ENCODE results near the gene MEGF10.
"Not testable (repeated sequence)": the region's sequence is repeated elsewhere in the genome, so short reads cannot be mapped to it uniquely, and the experiment has no call there.

MEGF10 gene

GRCh38 chr5:127298656-127299055, 8.1 kb downstream of the MEGF10 start:
- no peak for DNase-seq

DNA sequence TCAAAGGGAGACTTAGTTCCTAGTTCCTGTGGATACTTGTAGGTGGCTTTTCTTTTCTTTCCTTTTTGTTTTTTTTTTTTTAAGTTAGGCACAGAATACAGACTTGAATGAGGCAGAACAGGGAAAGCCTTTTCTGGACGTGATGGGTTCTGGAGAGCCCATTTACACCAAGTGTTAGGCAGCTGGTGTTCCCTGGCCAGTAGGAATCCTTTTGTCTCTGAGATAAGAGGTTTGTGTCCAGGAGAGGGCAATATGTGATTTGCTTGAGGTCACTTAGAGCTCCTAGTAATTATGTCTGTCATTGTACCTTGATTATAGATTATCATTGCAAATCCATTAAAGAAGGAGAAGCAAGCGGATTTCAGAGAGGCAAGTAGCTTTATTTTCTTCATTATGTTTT, 9.1 kb downstream of the MEGF10 start:
- no peak for DNase-seq

- DNase-seq = no peak
Measured at GRCh38 chr5:127302509-127302908, 11.9 kb downstream of the MEGF10 start.

DNA sequence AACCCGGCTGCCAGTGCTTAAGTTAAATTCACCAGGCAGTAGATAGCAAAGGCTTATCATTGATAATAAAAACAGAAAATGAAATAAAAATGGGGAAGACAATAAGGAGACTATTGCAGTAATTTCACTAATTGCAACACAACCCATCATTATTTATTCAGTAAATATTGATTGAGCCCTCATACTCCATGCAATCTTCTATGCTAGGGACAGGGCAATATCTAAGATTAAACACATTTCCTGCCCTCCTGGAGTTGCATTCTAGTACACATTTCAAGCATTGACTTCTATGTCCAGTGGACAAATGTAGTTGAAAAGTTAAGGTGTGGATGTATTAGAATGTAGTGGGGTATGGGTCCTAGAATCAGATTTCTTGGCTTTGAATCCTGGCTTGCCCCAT, 12.8 kb downstream of the MEGF10 start:
- no peak for DNase-seq

DNA sequence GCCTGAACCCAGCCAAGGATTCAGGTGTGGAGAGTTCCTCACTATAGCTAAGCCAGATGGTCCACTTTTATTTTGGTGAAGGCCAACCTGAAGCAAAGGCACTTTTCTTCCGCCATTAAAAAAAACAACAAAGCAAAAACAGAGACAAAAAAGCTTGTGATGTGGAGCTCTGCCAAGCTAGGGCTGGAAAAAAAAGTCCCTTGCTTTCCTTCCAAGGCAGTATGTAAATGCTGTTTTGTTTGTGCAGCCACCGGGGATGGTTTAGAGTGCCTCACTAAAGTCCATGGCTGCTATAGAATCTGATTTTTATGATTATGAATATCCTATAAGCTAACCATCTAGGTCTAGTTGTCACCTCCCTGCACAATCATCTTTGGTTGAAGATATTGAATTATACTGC, 14.9 kb downstream of the MEGF10 start:
- DNase-seq = no peak

DNA sequence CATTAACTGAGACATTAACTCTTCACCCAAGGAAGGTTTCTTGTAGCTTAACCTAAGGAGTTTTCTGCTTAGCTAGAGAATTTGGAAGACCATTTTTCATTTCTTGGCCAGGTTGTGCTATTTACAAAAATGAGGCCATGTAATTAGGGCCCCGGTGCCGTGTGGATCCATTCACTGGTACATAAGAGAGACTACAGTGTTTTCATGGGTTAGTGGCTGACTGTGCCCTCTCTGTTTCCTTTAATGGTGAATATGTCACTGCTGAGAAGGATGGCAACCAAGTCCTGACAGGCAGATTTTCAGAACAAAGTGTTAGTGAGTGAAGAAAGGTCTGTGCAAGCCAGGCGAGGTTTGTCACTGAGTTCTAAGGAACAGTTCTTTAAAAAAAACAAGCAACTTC, 15.4 kb downstream of the MEGF10 start:
- DNase-seq = no peak

DNA sequence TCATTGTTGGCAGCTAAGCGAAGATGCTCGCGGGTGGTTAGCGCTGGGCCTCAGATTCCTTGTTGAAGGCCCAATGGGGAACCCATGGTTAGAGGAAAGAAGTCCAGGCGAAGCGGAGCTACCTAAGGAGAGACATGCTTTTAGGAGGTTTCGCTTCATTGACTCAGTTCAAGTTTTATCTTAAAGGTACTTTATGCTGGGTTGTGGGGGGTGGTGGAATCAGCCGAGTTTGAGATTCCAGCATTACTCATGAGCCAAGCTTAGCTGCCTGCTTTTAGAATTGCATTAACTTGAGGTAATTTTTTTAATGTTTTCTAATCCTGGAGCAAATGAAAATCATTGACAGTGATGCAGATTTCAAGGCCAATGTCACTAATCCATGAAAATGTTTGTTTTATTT, 16.1 kb downstream of the MEGF10 start:
- no peak for DNase-seq

DNA sequence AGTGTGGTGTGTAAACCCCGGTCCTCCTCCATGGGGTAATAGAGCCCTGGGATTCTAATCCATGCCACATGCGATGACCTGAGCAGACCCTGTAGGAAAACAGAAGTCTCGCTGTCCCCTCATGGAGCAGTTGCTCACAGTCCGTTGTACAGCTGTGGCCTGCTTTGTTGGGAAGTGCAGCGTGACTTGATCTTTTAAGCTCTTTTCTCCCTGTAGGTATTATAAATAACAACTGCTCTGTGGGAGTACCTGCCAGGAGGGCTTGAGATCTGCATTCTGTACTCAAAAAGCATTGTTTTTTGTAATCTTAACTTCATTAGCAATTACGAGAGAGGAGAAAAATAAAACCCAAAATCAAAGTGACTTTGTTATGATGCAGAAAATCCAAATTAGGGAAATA, 17.3 kb downstream of the MEGF10 start:
- no peak for DNase-seq

GRCh38 chr5:127308325-127308724, 17.7 kb downstream of the MEGF10 start:
- not testable (repeated sequence) for DNase-seq

- no peak for DNase-seq
Measured at GRCh38 chr5:127308945-127309344, 18.3 kb downstream of the MEGF10 start.

DNA sequence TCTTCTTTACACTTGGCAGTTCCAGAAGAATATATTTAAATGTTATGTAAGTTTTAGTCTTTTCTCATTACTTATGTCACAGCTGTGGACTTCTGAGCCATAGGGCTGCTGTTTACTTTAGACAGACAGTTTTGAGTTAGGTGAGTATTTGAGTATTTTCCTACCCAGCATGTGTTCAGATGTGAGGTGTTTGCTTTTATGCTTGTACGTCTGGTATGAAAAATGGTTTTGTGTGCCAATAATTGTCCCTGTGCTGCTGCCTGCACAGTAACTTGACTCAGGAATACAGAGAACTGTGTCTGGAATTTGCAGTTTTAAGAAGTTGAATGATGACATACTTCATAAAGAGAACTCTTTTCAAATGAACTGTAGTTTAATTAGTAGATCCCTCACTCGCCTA, 20.8 kb downstream of the MEGF10 start:
- DNase-seq = no peak

DNA sequence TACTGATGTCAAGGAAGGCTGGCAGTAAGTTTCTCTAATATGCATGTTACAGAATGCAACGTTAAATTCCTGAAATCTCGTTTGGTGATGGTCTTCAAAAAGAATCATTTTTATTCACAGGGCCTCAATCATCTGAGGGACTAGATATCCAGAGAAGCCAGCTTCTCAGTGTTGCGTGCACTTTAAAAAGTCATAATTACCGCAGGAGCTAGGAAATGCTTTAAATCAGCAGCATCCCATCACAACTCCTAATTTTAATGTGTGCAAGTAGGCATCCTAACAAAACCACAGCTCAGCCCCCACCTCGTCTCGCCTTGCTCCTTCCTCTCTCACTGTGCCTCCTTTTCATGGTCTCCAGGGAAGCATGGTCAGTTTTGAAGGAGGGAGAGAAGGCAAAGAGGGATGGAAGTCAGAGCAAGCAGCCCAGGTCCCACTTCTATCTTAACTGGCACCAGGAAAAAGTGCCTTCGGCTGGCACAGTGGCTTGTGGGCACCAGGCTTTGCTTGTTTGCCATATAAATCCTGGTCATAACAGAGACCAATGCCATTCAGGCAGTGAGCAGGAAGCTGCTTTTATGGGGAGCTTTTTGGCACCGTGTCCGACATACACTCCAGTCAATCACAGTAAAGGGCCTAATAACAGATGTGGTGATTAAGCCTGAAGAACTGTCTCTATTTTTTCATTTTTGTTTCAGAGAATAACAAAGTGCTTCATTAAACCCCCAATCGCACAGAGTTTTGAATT, 21.4 kb downstream of the MEGF10 start:
- no peak for DNase-seq

DNA sequence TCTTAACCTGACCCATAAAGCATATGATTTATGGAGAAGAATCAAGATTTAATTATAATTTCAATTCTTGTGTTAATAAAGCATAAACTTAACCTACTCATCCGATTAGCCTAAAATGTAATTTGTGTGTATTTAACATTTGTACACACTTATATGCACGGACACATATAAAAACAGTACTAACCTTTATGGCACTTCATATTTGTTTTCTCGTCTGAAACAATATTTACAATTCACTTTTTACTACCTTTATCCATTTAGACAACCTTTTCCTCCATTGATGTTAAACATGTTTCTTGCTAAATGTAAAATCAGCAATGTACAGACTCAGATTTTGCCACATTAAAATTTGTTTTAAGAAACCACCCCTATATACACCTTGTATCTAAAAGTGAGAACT, 22.8 kb downstream of the MEGF10 start:
- DNase-seq = no peak

GRCh38 chr5:127313847-127314473, 23.4 kb downstream of the MEGF10 start:
- no peak for DNase-seq

DNA sequence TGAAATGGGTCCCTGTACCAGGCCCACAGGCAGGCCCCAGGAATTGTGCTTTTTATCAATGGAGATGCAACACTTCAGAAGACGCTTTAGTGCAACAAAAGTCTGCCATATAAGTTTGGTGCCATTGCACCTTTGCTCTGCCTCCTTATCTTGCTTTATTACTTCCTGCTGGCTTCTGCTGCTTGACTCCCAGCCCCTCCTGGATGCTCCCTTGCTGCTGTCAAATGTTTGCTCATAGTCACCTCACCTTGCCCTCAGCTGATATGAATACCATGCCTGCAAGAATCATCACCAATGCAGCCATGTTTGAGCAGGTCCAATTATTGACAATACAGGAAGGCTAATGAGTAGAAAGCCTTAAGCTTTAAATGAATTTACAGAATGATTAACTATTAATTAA, 25.4 kb downstream of the MEGF10 start:
- DNase-seq = no peak

DNA sequence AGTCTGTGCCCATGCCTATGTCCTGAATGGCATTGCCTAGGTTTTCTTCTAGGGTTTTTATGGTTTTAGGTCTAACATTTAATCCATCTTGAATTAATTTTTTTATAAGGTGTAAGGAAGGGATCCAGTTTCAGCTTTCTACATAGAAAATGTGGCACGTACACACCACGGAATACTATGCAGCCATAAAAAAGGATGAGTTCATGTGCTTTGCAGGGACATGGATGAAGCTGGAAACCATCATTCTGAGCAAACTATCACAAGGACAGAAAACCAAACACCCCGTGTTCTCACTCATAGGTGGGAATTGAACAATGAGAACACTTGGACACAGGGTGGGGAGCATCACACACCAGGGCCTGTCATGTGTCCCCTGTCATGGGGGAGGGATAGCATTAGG, 26.8 kb downstream of the MEGF10 start:
- DNase-seq = not testable (repeated sequence)

GRCh38 chr5:127320032-127320965, 29.7 kb downstream of the MEGF10 start:
- DNase-seq = no peak

DNA sequence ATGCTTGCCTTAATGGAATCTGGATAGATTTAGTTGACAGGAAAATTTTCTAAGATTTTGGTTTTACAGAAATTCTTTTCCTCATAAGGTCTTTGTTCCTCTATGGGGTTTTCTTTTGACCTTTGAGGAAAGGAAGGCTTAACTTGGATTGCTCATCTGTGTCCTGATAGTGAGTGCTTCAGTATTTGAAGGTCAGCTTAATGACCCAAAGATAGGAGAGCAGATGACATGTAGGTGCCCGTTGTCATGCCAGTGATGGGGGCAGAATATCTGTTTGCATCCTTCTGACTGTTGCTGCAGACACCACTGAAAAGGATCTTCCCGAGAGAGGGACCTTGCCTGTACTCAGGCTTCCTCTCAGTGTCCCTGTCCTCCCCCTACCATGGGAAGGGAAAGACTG, 30.9 kb downstream of the MEGF10 start:
- no peak for DNase-seq

- no peak for DNase-seq
Measured at GRCh38 chr5:127322403-127322802, 31.8 kb downstream of the MEGF10 start.

- DNase-seq = no peak
Measured at GRCh38 chr5:127324756-127325155, 34.2 kb downstream of the MEGF10 start.

DNA sequence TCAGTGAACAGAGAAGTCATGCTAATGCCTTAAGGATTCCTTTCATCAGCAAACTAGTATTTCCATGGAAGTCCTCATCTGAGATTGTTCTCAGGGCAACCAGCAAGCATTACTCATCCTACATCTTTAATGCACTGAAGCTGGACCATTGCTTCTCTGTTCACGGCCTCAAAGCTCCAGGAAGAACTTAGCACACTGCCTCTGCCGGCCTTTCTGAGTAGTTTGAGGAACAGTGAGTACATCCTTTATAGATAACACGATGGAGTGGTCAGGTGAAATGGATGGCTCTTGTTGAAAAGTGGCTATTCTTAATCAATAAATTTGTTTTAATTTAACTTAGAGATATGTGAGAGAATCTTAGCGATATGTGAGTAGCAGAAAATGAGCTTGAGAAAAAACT, 35.8 kb downstream of the MEGF10 start:
- DNase-seq = no peak

DNA sequence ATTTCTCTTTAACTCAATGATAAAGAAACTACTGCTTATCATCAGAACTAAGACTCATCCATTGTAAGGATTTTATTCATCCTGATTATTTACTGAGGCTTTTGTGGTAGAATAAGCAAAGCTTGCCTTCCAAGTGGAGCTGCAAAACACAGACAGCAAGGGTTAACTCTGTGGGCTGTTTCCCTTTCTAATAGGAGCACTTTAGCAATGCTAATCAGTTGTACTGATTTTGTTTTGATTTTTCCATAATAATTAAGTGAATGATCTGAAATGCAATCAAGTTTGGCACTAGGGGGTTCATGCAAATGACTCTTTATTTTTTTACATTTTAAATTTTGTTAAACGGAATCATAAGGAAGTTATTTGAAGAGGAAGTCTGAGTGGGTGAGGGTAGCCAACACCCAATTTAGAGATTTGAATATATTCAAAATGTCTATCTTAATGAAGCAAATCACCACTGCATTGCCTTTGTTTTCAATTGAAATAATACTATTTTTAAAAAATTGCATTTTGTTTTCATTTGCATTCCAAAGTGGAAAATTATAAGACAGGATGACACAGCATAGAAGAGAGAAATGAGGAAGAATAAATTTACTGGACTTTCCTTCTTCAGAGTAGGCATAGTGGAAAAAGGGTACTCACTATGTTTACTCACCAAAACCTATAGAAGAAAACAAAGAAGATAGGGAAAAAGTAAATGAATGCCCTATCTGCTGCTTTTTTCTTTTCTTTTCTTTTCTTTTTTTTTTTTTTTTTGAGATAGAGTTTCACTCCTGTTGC, 36.6 kb downstream of the MEGF10 start:
- no peak for DNase-seq

DNA sequence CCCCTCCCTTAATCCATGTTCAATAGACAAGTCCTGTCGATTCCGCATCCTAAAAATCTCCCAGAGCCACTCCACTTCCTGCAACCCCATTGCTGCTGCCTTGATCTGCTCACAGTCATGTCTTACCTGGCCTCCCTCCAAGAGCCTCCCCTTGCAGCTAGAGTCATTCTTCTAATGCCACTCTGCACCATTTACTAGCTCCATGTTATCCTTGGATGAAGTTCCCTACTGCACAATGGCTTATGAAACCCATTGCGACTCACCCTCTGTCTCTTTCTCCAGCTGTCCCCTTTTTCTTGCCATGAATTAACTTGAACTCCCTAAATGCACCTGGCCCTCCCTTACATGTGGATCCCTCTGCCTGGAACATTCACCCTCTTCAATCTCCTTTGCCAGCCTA, 39.5 kb downstream of the MEGF10 start:
- DNase-seq = no peak

Data from DMS79 (cell line).